ENCODE results near the gene ARID2. TPM values are rescaled to one million over a fixed set of nuclear protein-coding genes. Genes with fewer than 3 reads are reported as not detected.

ARID2 gene
- total and polyA plus RNA-seq, 4 donors, result 1.8 to 17.8 (median 13.2) TPM

GRCh38 chr12:45912774-45913173 lies 183.3 kb downstream of the ARID2 start:
- H3K27me3 ChIP-seq (ENCODE audit: control insufficient read depth in 4 of 4, insufficient read depth in 4 of 4, low read length in 3 of 4), result no peaks in the 10 kb centered on the region
- H3K4me3 ChIP-seq (ENCODE audit: low read depth in 1 of 3, low read length in 3 of 3), result no peak overlapping the region

DNA sequence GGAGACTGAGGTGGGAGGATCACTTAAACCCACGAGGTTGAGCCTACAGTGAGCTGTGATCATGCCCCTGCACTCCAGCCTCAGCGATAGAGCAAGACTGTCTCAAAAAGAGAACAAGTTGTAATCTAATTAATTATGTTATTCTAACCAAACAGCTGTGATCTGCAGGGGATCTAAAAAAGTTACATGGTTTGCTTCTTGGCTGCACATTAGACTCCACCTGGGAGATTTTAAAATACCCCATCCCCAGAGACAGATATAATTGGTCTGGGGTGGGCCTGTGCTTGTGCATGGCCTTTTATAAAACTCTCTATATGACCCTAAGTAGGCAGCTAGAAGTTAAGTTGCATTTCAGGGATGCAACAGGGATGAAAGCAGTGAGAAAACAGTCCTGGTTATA lies 184.1 kb downstream of the ARID2 start:
- peaks cover 0 to 2% (median under 1%) of the 10 kb centered on the region in 4 donors for H3K36me3 ChIP-seq (ENCODE audit: control insufficient read depth in 4 of 4, insufficient read depth in 3 of 4, low read depth in 1 of 4, low read length in 3 of 4)
- H3K27me3 ChIP-seq (ENCODE audit: control insufficient read depth in 4 of 4, insufficient read depth in 4 of 4, low read length in 3 of 4), result no peaks in the 10 kb centered on the region
- H3K9me3 ChIP-seq (ENCODE audit: control insufficient read depth in 4 of 4, low read length in 3 of 4), result no peaks in the 10 kb centered on the region
- no peak overlapping the region for H3K9ac ChIP-seq (ENCODE audit: low read depth in 1 of 2, low read length in 2 of 2)
- DNase-seq (ENCODE audit: low spot score), result no peak
- no peak overlapping the region for H3K4me3 ChIP-seq (ENCODE audit: low read depth in 1 of 3, low read length in 3 of 3)
- H3K27ac ChIP-seq (ENCODE audit: low read depth in 1 of 2, low read length in 2 of 2), result no peak overlapping the region
- H3K4me1 ChIP-seq (ENCODE audit: control insufficient read depth in 4 of 4, insufficient read depth in 4 of 4, low read length in 3 of 4), result peaks cover 0 to 3% (median 0%) of the 10 kb centered on the region in 4 donors
- 71% methylated on average over 2 of the region's 2 CpGs for WGBS
- TF ChIP-seq REST (IDR thresholded peaks at IDR 0.05) (no peak), HNF4G (IDR thresholded peaks at IDR 0.05) (no peak), RAD21 (IDR thresholded peaks at IDR 0.05) (no peak), ATF3 (IDR thresholded peaks at IDR 0.05) (no peak), GABPA (IDR thresholded peaks at IDR 0.05 in 1 of 2, conservative IDR thresholded peaks at IDR 0.05 in 1 of 2) (no peak), RXRA (IDR thresholded peaks at IDR 0.05) (no peak), TAF1 (conservative IDR thresholded peaks at IDR 0.05) (no peak), YY1 (IDR thresholded peaks at IDR 0.05) (no peak), EGR1 (IDR thresholded peaks at IDR 0.05; ENCODE audit: low read depth in 2 of 2) (no peak), FOXA1 (IDR thresholded peaks at IDR 0.05) (no peak), JUND (IDR thresholded peaks at IDR 0.05) (no peak), SP1 (IDR thresholded peaks at IDR 0.05) (no peak)
- TF ChIP-seq, protein P1, sequence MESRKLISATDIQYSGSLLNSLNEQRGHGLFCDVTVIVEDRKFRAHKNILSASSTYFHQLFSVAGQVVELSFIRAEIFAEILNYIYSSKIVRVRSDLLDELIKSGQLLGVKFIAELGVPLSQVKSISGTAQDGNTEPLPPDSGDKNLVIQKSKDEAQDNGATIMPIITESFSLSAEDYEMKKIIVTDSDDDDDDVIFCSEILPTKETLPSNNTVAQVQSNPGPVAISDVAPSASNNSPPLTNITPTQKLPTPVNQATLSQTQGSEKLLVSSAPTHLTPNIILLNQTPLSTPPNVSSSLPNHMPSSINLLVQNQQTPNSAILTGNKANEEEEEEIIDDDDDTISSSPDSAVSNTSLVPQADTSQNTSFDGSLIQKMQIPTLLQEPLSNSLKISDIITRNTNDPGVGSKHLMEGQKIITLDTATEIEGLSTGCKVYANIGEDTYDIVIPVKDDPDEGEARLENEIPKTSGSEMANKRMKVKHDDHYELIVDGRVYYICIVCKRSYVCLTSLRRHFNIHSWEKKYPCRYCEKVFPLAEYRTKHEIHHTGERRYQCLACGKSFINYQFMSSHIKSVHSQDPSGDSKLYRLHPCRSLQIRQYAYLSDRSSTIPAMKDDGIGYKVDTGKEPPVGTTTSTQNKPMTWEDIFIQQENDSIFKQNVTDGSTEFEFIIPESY (IDR thresholded peaks at IDR 0.05), result no peak

More at GRCh38 chr12:45912774-45913173, 183.3 kb downstream of the ARID2 start:
- no peak for DNase-seq (ENCODE audit: low spot score)
- H3K9ac ChIP-seq (ENCODE audit: low read depth in 1 of 2, low read length in 2 of 2), result no peak overlapping the region
- H3K9me3 ChIP-seq (ENCODE audit: control insufficient read depth in 4 of 4, low read length in 3 of 4), result no peaks in the 10 kb centered on the region
- H3K27ac ChIP-seq (ENCODE audit: low read depth in 1 of 2, low read length in 2 of 2), result no peak overlapping the region
- TF ChIP-seq CTCF (IDR thresholded peaks at IDR 0.05; ENCODE audit: low read depth, low read length, missing input control) (no peak), REST (IDR thresholded peaks at IDR 0.05) (no peak), YY1 (IDR thresholded peaks at IDR 0.05) (no peak)
- 66% methylated on average over 3 of the region's 3 CpGs for WGBS
- H3K36me3 ChIP-seq (ENCODE audit: control insufficient read depth in 4 of 4, insufficient read depth in 3 of 4, low read depth in 1 of 4, low read length in 3 of 4), result no peaks in the 10 kb centered on the region
- peaks cover 0 to 3% (median 0%) of the 10 kb centered on the region in 4 donors for H3K4me1 ChIP-seq (ENCODE audit: control insufficient read depth in 4 of 4, insufficient read depth in 4 of 4, low read length in 3 of 4)
